GM18511 (cell line): ENCODE results near the gene RFT1.
"Not testable (repeated sequence)": the region's sequence is repeated elsewhere in the genome, so short reads cannot be mapped to it uniquely, and the experiment has no call there.

ENCODE experiments used
- ATAC-seq: cut with Tn5 transposase; IDR thresholded peaks from one replicate; pipeline ENCODE4 v1.9.1; 2021; ENCODE audit warnings: mild to moderate bottlenecking, moderate library complexity; ENCODE audit not compliant: unreplicated experiment

Gene RFT1

GRCh38 chr3:53163444-53164387 lies 33.5 kb upstream of the RFT1 start:
- ATAC-seq, result no peak

- peak; percentile 30 for ATAC-seq
These were observed 32.6 kb upstream of the RFT1 start for GRCh38 chr3:53162672-53163443.

- peak; percentile 35 for ATAC-seq
These were observed 31.8 kb upstream of the RFT1 start for GRCh38 chr3:53161820-53162671.

GRCh38 chr3:53161450-53161819 lies 31.2 kb upstream of the RFT1 start:
- peak; percentile 17 for ATAC-seq

- peak; percentile 51 for ATAC-seq
These were observed 30.6 kb upstream of the RFT1 start, which contains the start of gene PRKCD for GRCh38 chr3:53160660-53161449. Gene PRKCD, plus strand, starts transcription at chr3:53161209. Its CDS starts 17,214 bp downstream, at chr3:53178423.

- no peak for ATAC-seq
These were observed 29.9 kb upstream of the RFT1 start for GRCh38 chr3:53160061-53160659.

- no peak for ATAC-seq
These were observed 29.2 kb upstream of the RFT1 start for GRCh38 chr3:53159156-53160060.

- no peak for ATAC-seq
These were observed 28.5 kb upstream of the RFT1 start for GRCh38 chr3:53158765-53159155.

- ATAC-seq, result no peak
These were observed 27.8 kb upstream of the RFT1 start for GRCh38 chr3:53157974-53158580.

GRCh38 chr3:53156368-53156834 lies 26.2 kb upstream of the RFT1 start:
- ATAC-seq, result no peak

- no peak for ATAC-seq
These were observed 25.5 kb upstream of the RFT1 start for GRCh38 chr3:53155760-53156159.

GRCh38 chr3:53154881-53155285 lies 24.6 kb upstream of the RFT1 start:
- no peak for ATAC-seq

- no peak for ATAC-seq
These were observed 23.7 kb upstream of the RFT1 start for GRCh38 chr3:53153980-53154379.

- no peak for ATAC-seq
These were observed 23.1 kb upstream of the RFT1 start for GRCh38 chr3:53153264-53153823.

- ATAC-seq, result no peak
These were observed 21.8 kb upstream of the RFT1 start for GRCh38 chr3:53151870-53152660.

- no peak for ATAC-seq
These were observed 21.2 kb upstream of the RFT1 start for GRCh38 chr3:53151465-53151864.

GRCh38 chr3:53151086-53151438 lies 20.8 kb upstream of the RFT1 start:
- not testable (repeated sequence) for ATAC-seq
